H9 (cell line): ENCODE data around the gene PGGHG. TPM values are rescaled to one million over a fixed set of nuclear protein-coding genes. Genes with fewer than 3 reads are reported as not detected.

Experiments
- DNase-seq: peaks from one replicate; pipeline ENCODE4 v3.0.0-alpha.2; 2017
- H2AFZ ChIP-seq: one replicate; pipeline ENCODE4 v1.6.1; 2013; ENCODE audit warnings: mild to moderate bottlenecking, low read length, control low read depth, moderate library complexity
- H2AK5ac ChIP-seq: 2 replicates; pipeline ENCODE4 v1.6.1; 2013; ENCODE audit warnings: low read length, control low read depth, mixed read lengths; ENCODE audit not compliant: insufficient read length
- H2BK120ac ChIP-seq: one replicate; pipeline ENCODE4 v1.6.1; 2013; ENCODE audit warnings: low read depth, mild to moderate bottlenecking, low read length, control low read depth, inconsistent platforms; ENCODE audit not compliant: poor library complexity, severe bottlenecking
- H2BK12ac ChIP-seq: 2 replicates; pipeline ENCODE4 v1.6.1; 2013; ENCODE audit warnings: low read length, control low read depth, mixed read lengths, low read depth; ENCODE audit not compliant: insufficient read length
- H2BK15ac ChIP-seq: 2 replicates; pipeline ENCODE4 v1.6.1; 2013; ENCODE audit warnings: low read depth, low read length, control low read depth
- H2BK20ac ChIP-seq: one replicate; pipeline ENCODE4 v1.6.1; 2013; ENCODE audit warnings: low read depth, mild to moderate bottlenecking, low read length, control low read depth, inconsistent platforms; ENCODE audit not compliant: poor library complexity, severe bottlenecking
- H2BK5ac ChIP-seq: 2 replicates; pipeline ENCODE4 v1.6.1; 2013; ENCODE audit warnings: low read length, control low read depth, mixed read lengths; ENCODE audit not compliant: insufficient read length
- H3K14ac ChIP-seq: 2 replicates; pipeline ENCODE4 v1.6.1; 2013; ENCODE audit warnings: low read length, control low read depth; ENCODE audit not compliant: insufficient read depth
- H3K18ac ChIP-seq: 2 replicates; pipeline ENCODE4 v1.6.1; 2013; ENCODE audit warnings: low read depth, mild to moderate bottlenecking, mixed read lengths, low read length, control low read depth; ENCODE audit not compliant: insufficient read length
- H3K23ac ChIP-seq: 2 replicates; pipeline ENCODE4 v1.6.1; 2013; ENCODE audit warnings: low read length, control low read depth, mixed read lengths, low read depth; ENCODE audit not compliant: insufficient read length
- H3K23me2 ChIP-seq: 2 replicates; pipeline ENCODE4 v1.6.1; 2013; ENCODE audit warnings: low read depth, mild to moderate bottlenecking, mixed read lengths, low read length, control low read depth; ENCODE audit not compliant: insufficient read length, poor library complexity, severe bottlenecking
- H3K27ac ChIP-seq: 2 replicates; pipeline ENCODE4 v1.5.1; 2013; ENCODE audit warnings: low read length, control low read depth, mixed read lengths, low read depth; ENCODE audit not compliant: insufficient read length
- H3K27me3 ChIP-seq: 2 replicates; pipeline ENCODE4 v1.6.1; 2013; ENCODE audit warnings: low read length, control low read depth, inconsistent platforms; ENCODE audit not compliant: insufficient read depth
- H3K4ac ChIP-seq: 2 replicates; pipeline ENCODE4 v1.6.1; 2013; ENCODE audit warnings: low read depth, mild to moderate bottlenecking, control low read depth, inconsistent platforms, low read length, moderate library complexity
- H3K4me1 ChIP-seq: 2 replicates; pipeline ENCODE4 v1.6.1; 2013; ENCODE audit warnings: low read length, control low read depth, inconsistent platforms; ENCODE audit not compliant: insufficient read depth
- H3K4me2 ChIP-seq: 2 replicates; pipeline ENCODE4 v1.6.1; 2013; ENCODE audit warnings: low read length, control low read depth, mixed read lengths; ENCODE audit not compliant: insufficient read length, insufficient read depth
- H3K56ac ChIP-seq: 2 replicates; pipeline ENCODE4 v1.6.1; 2013; ENCODE audit warnings: low read depth, mild to moderate bottlenecking, mixed read lengths, low read length, control low read depth; ENCODE audit not compliant: insufficient read length
- H3K79me1 ChIP-seq: 2 replicates; pipeline ENCODE4 v1.6.1; 2013; ENCODE audit warnings: low read depth, mild to moderate bottlenecking, moderate library complexity, low read length, control low read depth, inconsistent platforms; ENCODE audit not compliant: insufficient read depth, poor library complexity, severe bottlenecking
- H3K79me2 ChIP-seq: 2 replicates; pipeline ENCODE4 v1.6.1; 2013; ENCODE audit warnings: low read length, control low read depth, inconsistent platforms; ENCODE audit not compliant: insufficient read depth
- H3K9ac ChIP-seq: 2 replicates; pipeline ENCODE4 v1.6.1; 2013; ENCODE audit warnings: low read length, control low read depth, mixed read lengths; ENCODE audit not compliant: insufficient read length; ENCODE audit errors: extremely low read depth
- H3K9me3 ChIP-seq: one replicate; pipeline ENCODE4 v1.6.1; 2013; ENCODE audit warnings: low read depth, low read length, inconsistent platforms; ENCODE audit not compliant: control insufficient read depth
- H3T11ph ChIP-seq: one replicate; pipeline ENCODE4 v1.6.1; 2013; ENCODE audit warnings: mild to moderate bottlenecking, low read length, control low read depth, inconsistent platforms
- H4K20me1 ChIP-seq: one replicate; pipeline ENCODE4 v1.6.1; 2013; ENCODE audit not compliant: control insufficient read depth, insufficient read length, insufficient read depth
- H4K5ac ChIP-seq: 2 replicates; pipeline ENCODE4 v1.6.1; 2013; ENCODE audit warnings: low read depth, mild to moderate bottlenecking, mixed read lengths, low read length, control low read depth; ENCODE audit not compliant: insufficient read length
- H4K8ac ChIP-seq: replicated peaks from 2 replicates; pipeline ENCODE4 v1.6.1; 2013; ENCODE audit warnings: low read length, control low read depth, mixed read lengths, low read depth; ENCODE audit not compliant: insufficient read length
- H4K91ac ChIP-seq: 2 replicates; pipeline ENCODE4 v1.6.1; 2013; ENCODE audit warnings: low read depth, mild to moderate bottlenecking, moderate library complexity, mixed read lengths, low read length, control low read depth; ENCODE audit not compliant: insufficient read length
- H3K27ac Mint-ChIP-seq, 3 experiments: 2 replicates in 2 of 3; 3 replicates in 1 of 3; pipeline ENCODE4 v1.8.0; 2020 to 2021; ENCODE audit warnings: mixed read lengths in 3 of 3, mild to moderate bottlenecking in 1 of 3, moderate library complexity in 1 of 3
- H3K27me3 Mint-ChIP-seq: 2 replicates; pipeline ENCODE4 v1.8.0; 2021; ENCODE audit warnings: low read depth, mild to moderate bottlenecking, moderate library complexity, mixed read lengths
- H3K36me3 Mint-ChIP-seq, 3 experiments: 2 replicates in 2 of 3; 3 replicates in 1 of 3; pipeline ENCODE4 v1.8.0; 2020 to 2021; ENCODE audit warnings: low read depth in 3 of 3, mixed read lengths in 3 of 3; ENCODE audit not compliant: insufficient read depth in 1 of 3
- H3K4me1 Mint-ChIP-seq, 2 experiments: 2 replicates each; pipeline ENCODE4 v1.8.0; 2020; ENCODE audit warnings: mixed read lengths in 2 of 2
- H3K4me3 Mint-ChIP-seq, 2 experiments: 2 replicates in 1 of 2; 3 replicates in 1 of 2; pipeline ENCODE4 v1.8.0; 2020 to 2021; ENCODE audit warnings: mild to moderate bottlenecking in 2 of 2, mixed read lengths in 2 of 2, moderate library complexity in 1 of 2
- H3K9me3 Mint-ChIP-seq, 2 experiments: 2 replicates in 1 of 2; 3 replicates in 1 of 2; pipeline ENCODE4 v1.8.0; 2020; ENCODE audit warnings: mild to moderate bottlenecking in 2 of 2, mixed read lengths in 2 of 2, moderate library complexity in 1 of 2
- WGBS: extraction: QIAGEN DNeasy Blood & Tissue Kit; methylation state at CpG from one replicate; pipeline ENCODE4 v1.1.7; 2013; ENCODE audit warnings: missing lambda C conversion rate, low lambda C conversion rate, mixed read lengths; ENCODE audit not compliant: insufficient read length; ENCODE audit errors: extremely low coverage; 5-methylcytosine and 5-hydroxymethylcytosine counted together
- total RNA-seq: library from RNA; stranded (reverse); gene quantifications from 2 replicates; pipeline ENCODE4 v1.2.1, GENCODE V29; 2021
- TF ChIP-seq, protein P1 (sequence below): fragments of 200-600 bp; sonication (generic); conservative IDR thresholded peaks from 3 replicates; pipeline ENCODE4 v1.8.0; 2021; ENCODE audit warnings: antibody characterized with exemption, mild to moderate bottlenecking

Gene PGGHG
- total RNA-seq, 1 experiment from 2014 or later, result 58.3 TPM

GRCh38 chr11:296171-297050 is 7.5 kb downstream of the PGGHG start:
- Histone ChIP-seq H3T11ph (no peak overlapping the region), H2BK12ac (no peak overlapping the region), H2AK5ac (no peak overlapping the region), H4K91ac (no peak overlapping the region), H2BK120ac (no peak overlapping the region), H3K4ac (no peak overlapping the region), H3K23me2 (no peaks in the 10 kb centered on the region), H3K9me3 (no peaks in the 10 kb centered on the region), H3K56ac (no peak overlapping the region), H3K4me1 (peaks cover 4% of the 10 kb centered on the region; the same call in 1 of the 2 replicates), H3K14ac (peak overlapping the region; percentile 2; the same call in 1 of the 2 replicates), H2BK15ac (no peak overlapping the region), H3K18ac (no peak overlapping the region), H4K20me1 (no peaks in the 10 kb centered on the region), H4K8ac (no peak overlapping the region), H2BK5ac (no peak overlapping the region), H2AFZ (no peak overlapping the region), H3K79me1 (no peaks in the 10 kb centered on the region), H2BK20ac (no peak overlapping the region), H4K5ac (no peak overlapping the region), H3K4me2 (no peak overlapping the region), H3K9ac (no peak overlapping the region), H3K27ac (no peak overlapping the region), H3K27me3 (no peaks in the 10 kb centered on the region), H3K79me2 (no peaks in the 10 kb centered on the region), H3K23ac (no peak overlapping the region)
- Mint-ChIP-seq H3K9me3 (no peaks in the 10 kb centered on the region), H3K36me3 (peaks cover 13 to 32% (median 17%) of the 10 kb centered on the region in 3 experiments), H3K27ac (peak overlapping the region in 1 of 3 experiments; percentile 72; a peak in 1 of 7 replicates), H3K4me1 (peaks cover 23 to 31% of the 10 kb centered on the region in 2 experiments), H3K4me3 (no peak overlapping the region), H3K27me3 (no peaks in the 10 kb centered on the region)
- TF ChIP-seq, protein P1, sequence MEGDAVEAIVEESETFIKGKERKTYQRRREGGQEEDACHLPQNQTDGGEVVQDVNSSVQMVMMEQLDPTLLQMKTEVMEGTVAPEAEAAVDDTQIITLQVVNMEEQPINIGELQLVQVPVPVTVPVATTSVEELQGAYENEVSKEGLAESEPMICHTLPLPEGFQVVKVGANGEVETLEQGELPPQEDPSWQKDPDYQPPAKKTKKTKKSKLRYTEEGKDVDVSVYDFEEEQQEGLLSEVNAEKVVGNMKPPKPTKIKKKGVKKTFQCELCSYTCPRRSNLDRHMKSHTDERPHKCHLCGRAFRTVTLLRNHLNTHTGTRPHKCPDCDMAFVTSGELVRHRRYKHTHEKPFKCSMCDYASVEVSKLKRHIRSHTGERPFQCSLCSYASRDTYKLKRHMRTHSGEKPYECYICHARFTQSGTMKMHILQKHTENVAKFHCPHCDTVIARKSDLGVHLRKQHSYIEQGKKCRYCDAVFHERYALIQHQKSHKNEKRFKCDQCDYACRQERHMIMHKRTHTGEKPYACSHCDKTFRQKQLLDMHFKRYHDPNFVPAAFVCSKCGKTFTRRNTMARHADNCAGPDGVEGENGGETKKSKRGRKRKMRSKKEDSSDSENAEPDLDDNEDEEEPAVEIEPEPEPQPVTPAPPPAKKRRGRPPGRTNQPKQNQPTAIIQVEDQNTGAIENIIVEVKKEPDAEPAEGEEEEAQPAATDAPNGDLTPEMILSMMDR, result no peak
- no peak for DNase-seq
- WGBS, result no CpG with 5 or more reads among the region's 35 CpGs
